DND-41 (cell line): Measurements from ENCODE around the gene HJV.

Experiments used
- ATAC-seq: fragments of 200-7000 bp; cut with Tn5 transposase; 3 replicates; pipeline ENCODE4 v1.9.1; 2021; ENCODE audit warnings: low read depth; ENCODE audit not compliant: insufficient read depth
- DNase-seq: peaks from one replicate; pipeline ENCODE4 v3.0.0-alpha.2; 2020
- H2AFZ ChIP-seq: 2 replicates; pipeline ENCODE4 v1.6.0; 2012; ENCODE audit warnings: low read depth, low read length
- H3K27ac ChIP-seq: 2 replicates; pipeline ENCODE4 v1.5.1; 2012; ENCODE audit warnings: low read length, inconsistent platforms
- H3K27me3 ChIP-seq: fragments of 200-600 bp; sonication (generic); 2 replicates; pipeline ENCODE4 v1.6.0; 2012; ENCODE audit warnings: low read length, mild to moderate bottlenecking, inconsistent platforms; ENCODE audit not compliant: insufficient read depth, poor library complexity
- H3K36me3 ChIP-seq: 2 replicates; pipeline ENCODE4 v1.5.1; 2012; ENCODE audit warnings: low read length, inconsistent platforms; ENCODE audit not compliant: insufficient read depth
- H3K4me1 ChIP-seq: 2 replicates; pipeline ENCODE4 v1.5.1; 2012; ENCODE audit warnings: mild to moderate bottlenecking, low read length; ENCODE audit not compliant: insufficient read depth
- H3K4me2 ChIP-seq: 2 replicates; pipeline ENCODE4 v1.6.0; 2012; ENCODE audit warnings: mild to moderate bottlenecking, moderate library complexity, low read length, inconsistent platforms; ENCODE audit not compliant: insufficient read depth
- H3K4me3 ChIP-seq, 2 experiments: fragments of 200-600 bp in 1 of 2; shearing (Covaris generic) in 1 of 2; 2 replicates each; pipeline ENCODE4 v1.5.1; 2012 to 2016; ENCODE audit warnings: inconsistent platforms in 2 of 2, low read length in 2 of 2, mild to moderate bottlenecking in 2 of 2, low read depth in 1 of 2, moderate library complexity in 1 of 2
- H3K79me2 ChIP-seq: 2 replicates; pipeline ENCODE4 v1.6.0; 2012; ENCODE audit warnings: low read length, inconsistent platforms; ENCODE audit not compliant: insufficient read depth
- H3K9ac ChIP-seq: 2 replicates; pipeline ENCODE4 v1.6.0; 2012; ENCODE audit warnings: low read depth, mild to moderate bottlenecking, inconsistent platforms, low read length, moderate library complexity
- H3K9me3 ChIP-seq: 2 replicates; pipeline ENCODE4 v1.5.1; 2012; ENCODE audit warnings: low read length, moderate library complexity, mild to moderate bottlenecking, inconsistent platforms; ENCODE audit not compliant: insufficient read depth, severe bottlenecking
- H4K20me1 ChIP-seq: 2 replicates; pipeline ENCODE4 v1.6.0; 2012; ENCODE audit warnings: low read length; ENCODE audit not compliant: insufficient read depth
- EZH2 ChIP-seq: IDR thresholded peaks from 3 replicates; pipeline ENCODE4 v1.6.1; 2012; ENCODE audit warnings: borderline replicate concordance, low read depth, mild to moderate bottlenecking, moderate library complexity, low read length, inconsistent platforms; ENCODE audit not compliant: severe bottlenecking
- TF ChIP-seq, protein P1 (sequence below): IDR thresholded peaks from 2 replicates; pipeline ENCODE4 v1.5.1; 2012; ENCODE audit warnings: borderline replicate concordance, low read length, moderate library complexity, mild to moderate bottlenecking; ENCODE audit not compliant: poor library complexity, severe bottlenecking; ENCODE audit errors: extremely low read depth

Gene HJV

DNA sequence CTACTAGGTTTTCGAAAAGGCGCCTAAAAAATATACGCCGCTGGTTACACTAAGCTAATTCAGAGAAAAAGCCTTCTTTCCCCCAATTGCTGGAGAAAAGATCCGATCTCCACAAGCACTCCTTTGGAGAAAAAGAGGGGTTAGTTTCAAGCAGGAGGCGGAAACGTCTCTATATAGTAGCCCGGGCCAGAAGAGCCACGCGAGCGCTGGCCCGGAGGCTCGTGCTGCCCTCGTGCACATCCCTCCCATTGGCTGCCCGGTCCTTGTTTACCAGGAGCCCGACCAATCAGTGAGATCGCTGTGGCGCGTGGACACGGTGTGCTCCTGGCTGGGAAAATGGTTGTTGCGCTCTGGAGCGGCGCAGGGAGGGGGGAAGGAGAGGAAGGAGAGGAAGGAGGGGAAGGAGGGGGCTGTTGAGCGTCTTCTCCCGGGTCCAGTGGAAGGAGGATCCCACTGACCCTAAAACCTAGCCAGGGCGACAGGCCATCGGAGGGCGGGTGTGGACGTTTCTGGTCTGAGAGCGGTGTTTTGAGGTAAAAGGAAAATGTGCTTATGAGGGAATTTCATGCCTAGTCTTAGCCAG, 25.0 kb downstream of the HJV start, which contains the start of gene TXNIP:
Gene TXNIP, minus strand, starts transcription at position 147 of the 583 bp plus-strand sequence. CDS start 313 bp downstream, outside the sequence.
- Histone ChIP-seq H3K79me2 (peaks cover 18% of the 10 kb centered on the region), H3K36me3 (peaks cover 18% of the 10 kb centered on the region), H3K9ac (peak within 1 kb of the TSS; percentile 73), H3K4me3 (peak within 1 kb of the TSS; percentile 75 to 84), H4K20me1 (no peaks in the 10 kb centered on the region), H3K9me3 (no peaks in the 10 kb centered on the region), H3K4me1 (peaks cover 61% of the 10 kb centered on the region), H2AFZ (peak within 1 kb of the TSS; percentile 84), H3K27ac (peak within 1 kb of the TSS; percentile 97), H3K27me3 (no peaks in the 10 kb centered on the region), H3K4me2 (peak within 1 kb of the TSS; percentile 97)
- peak; percentile 92 for ATAC-seq
- DNase-seq: peak; percentile 96
- no peak for TF ChIP-seq EZH2
- TF ChIP-seq, protein P1, sequence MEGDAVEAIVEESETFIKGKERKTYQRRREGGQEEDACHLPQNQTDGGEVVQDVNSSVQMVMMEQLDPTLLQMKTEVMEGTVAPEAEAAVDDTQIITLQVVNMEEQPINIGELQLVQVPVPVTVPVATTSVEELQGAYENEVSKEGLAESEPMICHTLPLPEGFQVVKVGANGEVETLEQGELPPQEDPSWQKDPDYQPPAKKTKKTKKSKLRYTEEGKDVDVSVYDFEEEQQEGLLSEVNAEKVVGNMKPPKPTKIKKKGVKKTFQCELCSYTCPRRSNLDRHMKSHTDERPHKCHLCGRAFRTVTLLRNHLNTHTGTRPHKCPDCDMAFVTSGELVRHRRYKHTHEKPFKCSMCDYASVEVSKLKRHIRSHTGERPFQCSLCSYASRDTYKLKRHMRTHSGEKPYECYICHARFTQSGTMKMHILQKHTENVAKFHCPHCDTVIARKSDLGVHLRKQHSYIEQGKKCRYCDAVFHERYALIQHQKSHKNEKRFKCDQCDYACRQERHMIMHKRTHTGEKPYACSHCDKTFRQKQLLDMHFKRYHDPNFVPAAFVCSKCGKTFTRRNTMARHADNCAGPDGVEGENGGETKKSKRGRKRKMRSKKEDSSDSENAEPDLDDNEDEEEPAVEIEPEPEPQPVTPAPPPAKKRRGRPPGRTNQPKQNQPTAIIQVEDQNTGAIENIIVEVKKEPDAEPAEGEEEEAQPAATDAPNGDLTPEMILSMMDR: no peak

DNA sequence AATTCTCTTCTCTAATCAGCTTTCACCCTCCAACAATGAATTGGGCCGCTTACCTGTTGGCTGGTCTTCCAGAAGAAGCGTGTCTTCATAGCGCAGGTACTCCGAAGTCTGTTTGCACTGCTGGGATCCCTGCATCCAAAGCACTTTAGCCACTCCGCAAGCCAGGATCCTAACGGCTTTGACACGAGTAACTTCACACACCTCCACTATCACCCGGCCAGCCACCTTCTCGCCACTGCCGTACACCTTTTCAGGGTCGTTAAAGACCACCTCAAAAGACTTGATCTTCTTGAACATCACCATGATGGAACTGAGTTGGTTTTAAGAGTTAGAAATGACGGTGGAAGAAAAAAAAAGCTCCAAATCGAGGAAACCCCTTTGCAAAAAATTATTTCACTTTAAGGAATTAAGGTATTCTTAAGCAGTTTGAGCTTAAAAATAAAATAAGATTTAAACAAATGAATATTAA, 25.5 kb downstream of the HJV start:
- no peaks in the 10 kb centered on the region for H3K27me3 ChIP-seq
- ATAC-seq: no peak
- TF ChIP-seq, protein P1: no peak
- TF ChIP-seq EZH2: no peak
- peak overlapping the region; percentile 84 for H2AFZ ChIP-seq
- peaks cover 61% of the 10 kb centered on the region for H3K4me1 ChIP-seq
- H4K20me1 ChIP-seq: no peaks in the 10 kb centered on the region
- peak; percentile 19 for DNase-seq
- H3K9ac ChIP-seq: peak overlapping the region; percentile 73
- peak overlapping the region; percentile 97 for H3K27ac ChIP-seq
- peaks cover 18% of the 10 kb centered on the region for H3K79me2 ChIP-seq
- no peaks in the 10 kb centered on the region for H3K9me3 ChIP-seq
- H3K4me2 ChIP-seq: peak overlapping the region; percentile 97
- H3K4me3 ChIP-seq: peak overlapping the region; percentile 75 to 84
- H3K36me3 ChIP-seq: peaks cover 18% of the 10 kb centered on the region

DNA sequence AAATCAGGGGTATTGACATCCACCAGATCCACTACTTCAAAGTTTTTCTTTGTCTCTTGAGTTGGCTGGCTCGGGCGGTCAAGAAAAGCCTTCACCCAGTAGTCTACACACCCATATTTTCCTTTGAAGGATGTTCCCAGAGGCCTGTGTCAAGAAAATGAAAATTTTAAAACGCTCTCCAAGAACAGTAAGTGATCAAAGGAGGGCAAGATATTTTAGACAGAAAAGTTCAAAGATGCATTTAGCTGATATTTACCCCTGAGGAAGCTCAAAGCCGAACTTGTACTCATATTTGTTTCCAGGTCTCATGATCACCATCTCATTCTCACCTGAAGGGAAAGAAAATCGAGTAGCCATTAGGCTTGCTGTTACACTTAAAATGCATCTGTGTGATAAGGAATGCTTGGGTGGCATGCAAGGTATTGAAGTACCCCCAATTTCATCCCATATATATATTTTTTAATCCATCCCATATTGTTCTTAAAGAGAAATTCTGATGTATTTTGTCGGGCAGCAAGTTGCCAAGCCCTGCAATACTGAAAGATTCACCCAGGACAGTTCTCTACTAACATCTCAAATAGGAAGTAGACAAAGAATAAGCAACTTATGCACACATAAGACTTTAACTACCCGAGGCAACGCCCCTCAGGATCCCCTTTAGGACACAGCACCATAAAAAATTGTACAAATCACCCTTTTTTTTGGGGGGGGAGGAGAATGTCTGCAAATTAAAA, 26.2 kb downstream of the HJV start:
- no peak for DNase-seq
- no peak for ATAC-seq
- H3K4me1 ChIP-seq: peaks cover 61% of the 10 kb centered on the region
- peak overlapping the region; percentile 97 for H3K27ac ChIP-seq
- H2AFZ ChIP-seq: peak overlapping the region; percentile 84
- H3K79me2 ChIP-seq: peaks cover 18% of the 10 kb centered on the region
- peak overlapping the region; percentile 75 to 84 for H3K4me3 ChIP-seq
- H3K27me3 ChIP-seq: no peaks in the 10 kb centered on the region
- H3K9ac ChIP-seq: peak overlapping the region; percentile 73
- H3K4me2 ChIP-seq: peak overlapping the region; percentile 97
- H3K9me3 ChIP-seq: no peaks in the 10 kb centered on the region
- H4K20me1 ChIP-seq: no peaks in the 10 kb centered on the region
- TF ChIP-seq, protein P1: no peak
- no peak for TF ChIP-seq EZH2
- peaks cover 18% of the 10 kb centered on the region for H3K36me3 ChIP-seq
